Measurements from ENCODE around the gene MYO1D.
"Not testable (repeated sequence)": the region's sequence is repeated elsewhere in the genome, so short reads cannot be mapped to it uniquely, and the experiment has no call there.

Gene MYO1D

DNA sequence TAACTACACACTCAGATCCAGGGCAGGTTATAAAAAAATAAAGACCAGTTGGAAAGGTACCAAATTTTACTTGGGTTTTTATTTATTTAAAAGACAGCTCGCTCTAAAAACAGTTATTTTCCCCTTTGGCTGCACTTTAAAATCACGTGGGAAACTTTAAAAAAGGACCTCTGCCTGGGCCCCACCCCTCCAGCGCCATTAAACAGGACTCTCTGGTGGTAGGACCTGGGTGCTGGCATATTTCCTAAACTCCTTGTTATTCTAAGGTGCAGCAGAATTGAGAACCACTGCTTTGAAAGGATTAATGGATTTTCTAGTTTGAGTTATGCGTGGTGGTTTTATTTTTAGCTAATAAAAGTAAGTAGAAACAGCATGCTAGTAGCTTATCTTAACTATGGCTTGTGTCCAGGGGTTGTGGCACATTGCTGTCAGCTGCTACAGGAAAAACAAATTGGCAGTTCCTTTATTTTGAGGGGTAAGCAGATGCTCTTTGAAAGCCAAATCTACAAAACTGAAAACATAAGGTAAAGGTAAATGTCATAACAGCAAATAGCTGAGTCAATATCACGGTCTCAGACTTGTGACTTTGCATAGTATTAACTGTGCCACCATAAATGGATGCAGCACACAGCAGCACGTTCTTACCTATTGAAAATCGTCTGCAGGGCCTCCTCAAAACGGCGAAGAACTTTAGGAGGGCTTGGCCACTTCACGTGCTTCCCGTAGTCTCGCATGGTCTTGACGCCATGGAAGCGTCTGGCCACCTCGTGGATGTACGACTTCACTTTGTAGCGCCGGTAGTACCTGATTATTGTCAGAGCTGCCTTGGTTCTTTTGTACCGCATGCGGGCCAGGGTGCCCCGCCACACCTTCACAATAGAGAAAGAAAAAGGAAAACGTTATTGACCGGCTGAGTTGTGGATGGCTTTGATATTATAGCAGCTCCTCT lies 218.2 kb downstream of the MYO1D start:
- no peak for DNase-seq

DNA sequence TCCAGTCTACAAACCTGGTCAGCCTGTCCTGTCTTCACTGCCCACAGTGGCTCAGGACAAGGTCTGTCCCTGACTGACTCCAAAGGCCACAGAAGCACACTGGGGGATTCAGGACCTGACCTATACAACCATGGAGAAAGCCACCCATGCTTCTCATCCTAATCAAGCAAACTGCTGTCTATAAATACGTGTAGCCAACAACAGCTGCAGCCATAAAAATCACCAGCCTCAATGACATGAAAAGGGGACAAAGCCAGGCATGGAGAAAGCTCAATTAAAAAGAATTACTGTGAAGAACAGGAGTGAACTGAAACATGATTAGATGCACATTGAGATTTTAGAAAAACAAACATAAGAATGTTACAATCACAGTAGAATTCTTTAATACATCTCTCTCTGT lies 220.0 kb downstream of the MYO1D start:
- DNase-seq = no peak

DNA sequence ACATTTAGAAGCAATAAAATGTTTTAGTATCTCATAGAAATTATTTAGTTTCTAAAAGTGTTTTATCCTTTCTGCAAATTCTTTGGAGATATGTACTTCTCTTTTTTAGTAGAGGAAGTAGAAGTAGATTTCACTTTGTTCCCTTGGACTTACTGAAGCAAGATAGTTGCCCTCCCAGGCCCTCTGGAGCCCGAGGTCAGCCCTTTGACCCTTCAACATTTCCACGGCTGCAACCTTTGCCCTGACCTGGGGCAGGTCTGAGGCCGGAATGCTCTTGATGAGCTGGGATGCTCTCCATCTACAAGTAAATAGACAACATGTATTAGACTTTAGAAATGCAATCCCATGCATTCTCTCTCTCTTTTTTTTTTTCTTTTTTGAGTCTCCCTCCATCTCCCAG lies 222.6 kb downstream of the MYO1D start:
- DNase-seq = no peak

DNA sequence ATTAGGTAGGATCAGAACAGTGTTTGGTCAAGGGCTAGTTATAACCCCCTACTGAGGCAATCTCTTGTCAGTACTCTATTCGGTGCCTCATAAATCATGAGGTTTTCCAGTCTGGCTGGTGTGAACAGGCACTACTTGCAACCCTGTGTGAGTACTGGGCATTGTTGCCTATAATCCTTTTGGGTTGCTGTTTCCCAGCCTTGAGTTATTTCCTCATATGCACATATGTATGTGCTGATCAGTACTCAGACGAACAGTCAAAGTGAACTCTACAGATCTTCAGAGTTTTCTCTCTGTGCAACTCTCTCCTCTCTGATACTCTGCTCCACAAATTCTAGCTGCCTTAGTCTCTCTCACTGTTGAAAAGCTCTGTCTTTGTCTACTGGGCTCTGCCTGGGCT lies 225.8 kb downstream of the MYO1D start:
- no peak for DNase-seq

DNA sequence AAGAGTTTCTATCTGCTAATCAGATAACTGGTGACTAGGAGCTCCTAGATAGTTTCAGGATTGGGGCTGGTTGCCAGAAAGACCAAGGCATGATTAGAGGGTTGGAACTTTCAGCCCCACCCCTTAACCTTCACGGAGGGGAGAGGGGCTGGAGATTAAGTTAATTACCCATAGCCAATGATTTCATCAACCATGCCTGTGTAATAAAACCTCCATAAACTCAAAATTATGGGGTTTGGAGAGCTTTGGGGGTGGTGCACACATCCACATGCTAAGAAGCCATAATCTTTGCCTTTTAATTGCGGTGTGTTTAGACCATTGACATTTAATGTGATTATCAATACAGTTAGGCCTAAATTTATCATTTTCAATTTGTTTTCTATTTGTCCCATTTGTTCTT lies 228.5 kb downstream of the MYO1D start:
- DNase-seq = no peak

DNA sequence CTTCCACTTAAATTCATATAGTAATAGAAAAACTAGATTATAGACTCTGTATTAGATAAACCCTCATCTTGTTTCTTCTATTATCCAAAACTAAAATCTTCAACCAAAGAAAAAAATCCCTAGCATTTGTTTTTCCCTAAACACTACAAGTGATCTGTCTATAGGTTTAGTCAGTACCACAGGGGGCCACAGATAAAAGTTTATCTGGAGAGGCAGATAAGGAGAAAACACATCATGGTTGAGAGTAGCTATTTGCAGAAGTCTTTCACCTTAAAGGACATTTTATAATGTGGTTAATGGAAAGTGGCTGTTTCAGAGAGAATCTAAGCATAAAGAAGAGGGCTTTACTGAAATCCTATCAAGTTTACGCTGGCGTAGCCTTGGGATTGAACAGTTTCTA lies 230.0 kb downstream of the MYO1D start:
- no peak for DNase-seq

DNA sequence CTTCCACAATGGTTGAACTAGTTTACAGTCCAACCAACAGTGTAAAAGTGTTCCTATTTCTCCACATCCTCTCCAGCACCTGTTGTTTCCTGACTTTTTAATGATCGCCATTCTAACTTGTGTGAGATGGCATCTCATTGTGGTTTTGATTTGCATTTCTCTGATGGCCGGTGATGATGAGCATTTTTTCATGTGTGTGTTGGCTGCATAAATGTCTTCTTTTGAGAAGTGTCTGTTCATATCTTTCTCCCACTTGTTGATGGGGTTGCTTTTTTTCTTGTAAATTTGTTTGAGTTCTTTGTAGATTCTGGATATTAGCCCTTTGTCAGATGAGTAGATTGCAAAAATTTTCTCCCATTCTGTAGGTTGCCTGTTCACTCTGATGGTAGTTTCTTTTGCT lies 235.4 kb downstream of the MYO1D start:
- not testable (repeated sequence) for DNase-seq

DNA sequence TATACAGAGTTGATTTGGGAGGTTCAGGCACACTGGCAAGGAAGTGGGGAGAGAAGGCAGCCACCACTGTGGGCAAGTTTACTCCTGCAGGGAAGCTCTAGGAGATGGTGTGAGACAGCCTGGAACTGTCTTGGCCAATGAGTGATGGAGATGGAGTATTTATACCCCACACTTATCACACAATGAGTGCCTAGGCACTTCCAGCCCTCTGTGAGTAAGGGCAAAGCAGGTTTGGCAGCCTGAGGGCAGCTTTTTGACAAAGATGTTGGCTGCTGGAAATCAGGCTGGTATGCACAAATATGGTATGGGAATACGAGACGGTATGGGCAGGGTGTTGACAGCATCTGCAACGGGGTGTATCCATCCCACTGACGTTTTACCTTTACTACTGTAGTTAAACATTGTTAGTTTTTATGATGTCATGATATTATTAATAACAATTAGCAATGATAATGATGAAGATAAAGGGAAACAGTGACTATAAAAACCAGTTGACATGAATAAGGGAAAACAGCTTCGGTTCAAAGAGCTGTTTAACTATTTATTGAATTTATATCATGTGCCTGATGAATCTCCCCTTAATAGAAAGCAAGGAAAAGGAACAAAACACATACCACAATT lies 240.2 kb downstream of the MYO1D start:
- no peak for DNase-seq

DNA sequence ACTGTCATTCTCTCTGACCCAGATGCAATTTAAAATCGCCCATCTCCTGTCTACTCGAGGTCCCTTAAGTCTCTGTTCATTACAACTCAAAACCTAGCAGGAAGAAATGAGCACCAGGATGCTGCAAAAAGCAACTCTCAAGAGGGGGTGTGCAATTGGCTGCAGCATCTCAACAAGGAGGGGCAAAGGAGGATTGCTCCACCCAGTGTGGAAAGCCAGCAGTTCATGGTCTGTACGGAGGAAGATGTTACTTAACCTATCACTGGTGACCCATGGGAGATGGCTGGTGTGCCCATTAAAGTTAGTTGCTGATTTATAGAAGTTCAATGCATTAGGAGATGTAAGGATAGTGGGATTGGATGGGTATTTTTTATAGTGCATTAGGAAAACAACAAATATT lies 242.8 kb downstream of the MYO1D start:
- DNase-seq = no peak

DNA sequence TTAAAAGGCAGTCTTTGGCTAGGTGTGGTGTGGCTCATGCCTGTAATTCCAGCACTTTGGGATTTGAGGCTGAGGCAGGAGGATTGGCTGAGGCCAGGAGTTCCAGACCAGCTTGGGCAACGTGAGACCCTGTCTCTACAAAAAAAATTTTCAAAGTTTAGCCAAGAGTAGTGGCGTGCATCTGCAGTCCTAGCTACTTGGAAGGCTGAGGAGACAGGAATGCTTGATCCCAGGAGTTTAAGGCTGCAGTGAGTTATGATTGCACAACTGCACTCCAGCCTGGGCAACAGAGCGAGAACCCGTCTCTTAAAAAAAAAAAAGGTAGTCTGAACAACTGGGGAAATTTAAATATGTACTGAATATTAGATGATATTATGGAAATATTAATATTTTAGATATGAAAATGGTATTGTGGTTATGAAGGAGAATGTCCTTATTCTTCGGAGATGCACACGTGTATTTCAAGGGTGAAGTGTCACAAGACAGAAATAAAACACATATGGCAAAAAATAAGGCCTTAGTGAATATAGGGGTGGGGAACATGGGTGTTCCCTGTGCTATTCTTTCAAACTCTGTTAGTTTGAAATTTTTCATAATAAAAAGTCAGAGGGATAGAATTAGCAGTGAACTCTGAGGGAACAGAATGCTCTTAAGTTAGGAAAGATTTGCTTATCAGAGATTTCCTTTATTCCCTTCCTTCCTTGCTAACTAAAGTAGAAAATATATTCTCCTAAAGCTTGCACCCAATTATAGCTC lies 245.4 kb downstream of the MYO1D start:
- DNase-seq = no peak

DNA sequence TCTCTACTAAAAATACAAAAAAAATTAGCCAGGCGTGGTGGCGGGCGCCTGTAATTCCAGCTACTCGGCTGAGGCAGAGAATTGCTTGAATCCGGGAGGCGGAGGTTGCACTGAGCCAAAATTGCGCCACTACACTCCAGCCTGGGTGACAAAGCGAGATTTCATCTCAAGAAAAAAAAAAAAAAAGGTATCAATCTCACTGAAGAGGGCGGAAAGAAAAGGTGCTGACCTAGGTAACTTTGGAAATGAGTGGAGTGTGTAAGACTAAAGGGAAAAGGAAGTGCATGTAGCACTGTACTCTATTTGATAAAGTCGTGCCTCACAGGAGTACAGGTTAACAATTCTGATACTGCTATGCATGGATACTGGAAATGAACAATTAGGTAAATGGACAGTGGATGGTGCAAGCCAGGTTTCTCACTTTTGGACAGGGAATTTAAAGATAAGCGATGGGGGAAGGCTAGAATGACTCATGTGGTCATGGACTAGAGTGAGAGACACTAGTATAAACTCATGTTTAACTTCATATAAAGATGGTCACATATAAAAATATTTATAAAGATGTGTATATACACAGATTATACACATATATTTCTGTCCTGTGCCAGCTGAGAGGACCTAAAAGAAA lies 247.2 kb downstream of the MYO1D start:
- DNase-seq = no peak

DNA sequence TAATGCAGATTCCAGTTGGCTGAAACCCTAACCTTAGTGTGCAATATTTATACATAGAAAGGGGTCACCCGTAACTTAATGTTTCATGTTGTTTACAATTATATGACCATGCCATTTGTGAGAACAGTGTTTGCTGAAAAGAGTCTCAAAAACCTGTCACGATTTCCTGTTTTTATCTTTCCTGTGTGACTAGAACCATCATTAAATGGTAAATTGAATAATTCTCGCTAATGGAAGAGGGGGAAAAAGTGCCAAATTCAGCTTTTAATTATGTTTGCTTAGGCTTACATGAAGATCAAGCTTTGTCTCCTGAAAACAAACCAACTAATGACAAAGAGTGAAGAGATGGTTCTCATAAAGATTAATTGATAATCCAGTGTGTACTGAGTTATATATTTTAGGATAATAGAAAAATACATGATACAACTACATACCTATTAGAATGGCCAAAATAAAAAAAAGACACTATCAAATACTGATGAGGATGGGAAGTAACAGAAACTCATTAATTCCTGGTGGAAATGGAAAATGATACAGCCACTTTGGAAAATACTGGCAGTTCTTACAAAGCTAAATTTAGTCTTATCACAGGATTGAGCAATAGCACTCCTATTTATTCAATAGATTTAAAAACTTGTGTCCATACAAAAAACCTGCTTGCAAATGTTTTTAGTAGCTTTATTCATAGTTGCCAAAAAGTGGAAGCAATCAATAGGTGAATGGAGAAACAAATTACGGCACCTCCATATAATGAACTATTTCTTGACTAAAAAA lies 248.5 kb downstream of the MYO1D start:
- DNase-seq = no peak

DNA sequence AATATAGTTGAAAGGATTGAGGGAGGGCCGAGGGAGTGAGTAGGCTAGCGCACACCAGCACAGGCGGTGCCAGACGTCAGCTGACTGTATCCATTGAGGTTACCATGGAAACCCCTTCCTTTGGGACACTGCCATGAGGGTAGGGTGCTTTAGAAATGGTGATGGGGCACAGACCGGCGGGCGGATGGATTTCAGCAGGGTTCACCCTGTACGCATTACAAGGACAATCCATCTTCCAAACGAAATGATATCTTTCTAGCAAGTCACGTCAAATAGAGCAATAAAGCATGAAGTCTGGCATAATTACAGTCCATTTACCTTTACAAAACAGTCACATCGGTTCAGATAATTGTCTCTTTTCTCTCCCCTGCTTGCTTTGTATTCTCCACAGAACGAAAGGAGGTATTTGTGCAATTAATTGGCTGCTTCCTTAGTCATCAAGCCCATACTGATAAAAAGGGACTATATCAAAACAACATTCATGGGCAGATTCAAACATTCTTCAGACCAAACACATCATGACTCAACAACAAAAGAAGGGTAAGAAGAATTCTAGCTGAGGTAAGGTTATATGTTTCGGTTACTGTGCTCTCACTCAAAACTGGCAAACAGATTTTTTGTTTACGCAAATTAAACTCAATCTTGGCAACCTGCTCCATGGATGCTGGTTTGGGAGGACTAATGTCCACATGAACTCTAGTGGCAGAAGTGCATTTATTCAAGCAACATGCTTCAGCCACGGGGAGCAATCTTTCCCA lies 249.5 kb downstream of the MYO1D start:
- no peak for DNase-seq

DNA sequence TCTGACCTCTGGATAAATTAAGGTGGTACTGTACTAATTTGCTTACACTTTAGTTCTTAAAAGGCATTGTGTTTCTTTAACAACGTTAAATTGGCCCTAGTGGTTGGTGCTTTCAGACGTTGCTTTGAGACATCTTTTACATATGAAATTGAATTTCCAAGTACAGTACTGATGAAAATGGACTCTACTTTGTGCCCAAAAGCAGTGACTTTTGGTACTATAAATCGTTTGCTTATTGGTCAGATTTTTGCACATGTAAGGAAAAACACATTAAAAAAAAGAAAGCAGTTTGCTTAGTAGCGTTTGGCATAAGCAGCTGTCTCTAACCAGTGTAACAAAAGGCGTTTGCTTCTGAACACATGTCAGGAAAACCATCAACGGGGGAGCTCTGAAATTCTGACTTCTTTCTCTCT lies 250.5 kb downstream of the MYO1D start:
- no peak for DNase-seq

DNA sequence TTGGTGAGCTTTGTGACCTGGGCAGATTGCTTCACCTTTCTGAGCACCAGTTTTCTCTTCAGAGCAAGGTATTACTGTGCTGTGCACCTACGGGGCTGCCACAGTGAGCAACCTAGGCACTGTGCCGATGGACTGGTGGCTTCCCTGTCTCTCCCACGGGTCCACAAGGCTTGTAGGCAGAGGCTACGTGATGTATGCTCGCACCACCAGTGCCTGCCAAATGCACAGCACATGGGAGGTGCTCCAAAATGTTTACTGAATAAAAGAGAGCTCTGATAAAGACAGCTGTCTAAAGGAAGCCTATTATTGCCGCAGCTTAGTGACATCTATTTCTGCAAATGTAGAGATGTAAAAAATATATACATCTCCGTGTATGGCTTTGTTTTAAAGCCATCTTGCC lies 251.0 kb downstream of the MYO1D start:
- DNase-seq = no peak

DNA sequence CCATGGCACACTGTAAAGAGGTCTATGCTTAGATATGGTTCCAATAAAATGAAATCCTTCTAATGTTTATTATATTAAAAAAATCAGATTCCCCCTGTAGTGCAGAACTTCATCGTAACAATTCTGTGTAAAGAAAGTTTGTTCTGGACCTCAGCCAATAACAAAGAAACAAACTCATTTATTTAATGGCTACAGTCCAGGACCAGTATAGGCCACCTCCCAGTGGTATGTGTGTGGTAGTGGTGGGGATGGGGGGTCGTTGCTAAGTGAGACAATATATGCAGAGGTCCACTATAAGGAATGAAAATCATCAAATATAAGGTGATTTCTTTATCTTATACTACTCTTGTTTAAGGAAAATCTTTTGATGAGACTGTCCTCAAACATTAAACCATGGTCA lies 253.7 kb downstream of the MYO1D start:
- no peak for DNase-seq

DNA sequence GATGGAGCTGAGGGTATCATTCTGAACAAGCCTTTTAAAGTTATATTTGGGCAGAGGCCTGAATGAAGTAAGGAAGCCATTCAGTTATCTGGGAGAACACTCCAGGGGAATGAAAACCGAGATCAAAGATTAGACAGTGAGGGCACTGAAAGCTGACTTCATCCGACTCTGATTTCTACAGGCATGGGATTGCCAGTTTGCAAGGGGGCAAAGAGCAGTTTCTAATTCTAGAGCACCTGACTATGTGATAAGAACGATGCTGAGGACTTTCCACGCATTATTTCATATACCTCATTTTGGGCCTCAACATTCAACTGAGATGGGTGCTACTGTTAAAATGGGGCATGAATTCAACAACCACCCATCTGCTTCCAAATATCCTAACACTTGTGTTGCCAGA lies 254.4 kb downstream of the MYO1D start:
- no peak for DNase-seq

DNA sequence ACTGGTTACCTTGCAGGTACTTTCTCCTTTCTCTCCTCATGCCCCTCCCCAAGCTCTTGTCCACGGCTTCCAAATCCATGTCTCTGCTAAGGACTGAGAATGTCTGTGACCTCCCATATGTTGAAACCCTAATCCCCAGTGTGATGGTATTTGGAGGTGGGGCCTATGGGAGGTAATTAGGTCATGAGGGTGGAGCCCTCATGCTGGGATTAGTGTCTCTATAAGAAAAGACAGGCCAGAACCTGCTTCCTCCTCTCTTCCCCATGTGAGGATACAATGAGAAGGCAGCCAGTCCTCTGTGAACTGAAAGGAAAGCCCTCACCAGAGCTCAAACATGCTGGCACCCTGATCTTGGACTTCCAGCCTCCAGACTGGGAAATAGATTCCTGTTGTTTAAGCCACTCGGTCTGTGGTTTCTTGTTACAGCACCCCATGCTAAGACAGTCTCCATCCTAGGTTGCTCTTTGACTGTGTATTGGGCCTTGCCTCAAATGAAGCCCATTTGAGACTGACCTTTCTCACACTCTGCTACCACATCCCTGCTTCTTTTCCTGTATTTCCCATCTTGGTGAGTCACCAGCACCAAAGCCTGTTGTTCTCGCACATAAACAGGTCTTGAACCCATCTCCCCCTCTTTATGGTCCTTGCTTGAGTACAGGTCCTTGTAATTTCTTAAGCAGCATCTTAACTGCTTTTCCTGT lies 255.2 kb downstream of the MYO1D start:
- no peak for DNase-seq

DNA sequence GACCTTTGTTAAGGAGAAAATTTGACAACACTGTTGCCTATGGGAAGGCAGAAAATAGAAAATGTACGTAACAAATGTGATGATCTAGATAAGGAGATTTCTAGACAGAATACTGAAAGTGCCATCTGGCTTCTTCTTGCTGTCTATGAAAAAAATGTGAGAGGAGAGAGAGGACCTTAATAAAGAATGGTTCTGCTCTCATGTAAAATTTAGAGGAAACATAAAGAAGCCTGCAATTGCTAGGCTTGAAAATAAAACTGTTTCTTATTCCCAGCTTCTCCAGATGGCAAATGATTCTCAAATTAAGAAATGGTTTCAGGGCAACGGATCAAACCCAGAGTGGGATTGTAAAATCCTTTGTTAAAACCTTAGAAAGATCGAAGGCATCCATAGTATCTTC lies 261.6 kb downstream of the MYO1D start:
- no peak for DNase-seq

DNA sequence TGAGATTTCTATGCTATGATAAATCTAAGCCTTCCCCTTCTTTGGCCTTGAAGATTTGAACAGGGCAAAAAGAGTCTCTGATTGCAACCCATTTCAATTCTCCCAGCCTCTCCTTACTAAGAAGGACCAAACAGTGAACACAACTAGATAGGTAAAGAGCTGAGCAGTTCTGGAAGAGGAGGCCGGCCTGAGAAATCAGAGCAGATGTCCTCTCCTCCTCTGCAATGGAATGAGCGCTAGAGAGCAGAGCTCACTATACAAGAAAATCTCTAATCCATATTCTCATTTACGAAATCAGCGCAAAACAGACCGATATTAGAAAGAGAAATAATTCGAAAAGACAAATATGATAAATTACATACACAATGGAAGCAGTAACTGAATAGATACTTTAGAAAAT lies 266.0 kb downstream of the MYO1D start:
- DNase-seq = no peak
